ENCODE results near the gene ZNF169. TPM values are rescaled to one million over a fixed set of nuclear protein-coding genes. Genes with fewer than 3 reads are reported as not detected.
"Not testable (repeated sequence)": the region's sequence is repeated elsewhere in the genome, so short reads cannot be mapped to it uniquely, and the experiment has no call there.

The ZNF169 gene
- total RNA-seq, 2 experiments from 2014 or later, result 11.2 to 22.2 TPM

- TF ChIP-seq CTCF (conservative IDR thresholded peaks at IDR 0.05; ENCODE audit: low read length) (no peak), EZH2phosphoT487 (IDR thresholded peaks at IDR 0.05; ENCODE audit: borderline replicate concordance, low read depth, low read length) (no peak)
- POLR2A ChIA-PET, result no interaction called here
These were observed 43.3 kb downstream of the ZNF169 start for GRCh38 chr9:94302426-94302825.

GRCh38 chr9:94303321-94303720 lies 44.2 kb downstream of the ZNF169 start:
- no TSS peak for BruUV-seq (replicated peaks)
- CTCF ChIA-PET (ENCODE audit: unreplicated experiment), result no interaction called here
- intact Hi-C loops (cut with micrococcal nuclease; ENCODE audit: unreplicated experiment), result no loop called here

More at GRCh38 chr9:94302426-94302825, 43.3 kb downstream of the ZNF169 start:
- no peaks in the 10 kb centered on the region for H3K36me3 ChIP-seq (ENCODE audit: insufficient read depth, low read length)
- no peaks in the 10 kb centered on the region for H3K9me2 ChIP-seq (ENCODE audit: insufficient read depth, low read length)
- intact Hi-C loops (cut with micrococcal nuclease; ENCODE audit: unreplicated experiment), result no loop called here
- H3K9me3 ChIP-seq (ENCODE audit: low read length), result no peaks in the 10 kb centered on the region
- H3K79me2 ChIP-seq (ENCODE audit: insufficient read depth, low read depth, low read length), result no peaks in the 10 kb centered on the region
- no peaks in the 10 kb centered on the region for H4K20me1 ChIP-seq (ENCODE audit: insufficient read depth, low read length)
- DNase-seq (ENCODE audit: low spot score), result no peak
- no peak overlapping the region for H3K27ac ChIP-seq (ENCODE audit: low read depth, low read length, poor library complexity, severe bottlenecking)
- BruUV-seq (replicated peaks), result no TSS peak
- H3K4me2 ChIP-seq (ENCODE audit: low read length), result no peak overlapping the region
- CTCF ChIA-PET (ENCODE audit: unreplicated experiment), result no interaction called here
- no peaks in the 10 kb centered on the region for H3K4me1 ChIP-seq (ENCODE audit: insufficient read depth, low read length, poor library complexity, severe bottlenecking)
- no peak overlapping the region for H3K4me3 ChIP-seq (ENCODE audit: low read depth, low read length, poor library complexity, severe bottlenecking)
- no peak overlapping the region for H2AFZ ChIP-seq (ENCODE audit: low read length)

GRCh38 chr9:94315034-94315984 lies 56.2 kb downstream of the ZNF169 start:
- H2AFZ ChIP-seq (ENCODE audit: low read length); H3K4me2 ChIP-seq (ENCODE audit: low read length): not testable (repeated sequence)

More at GRCh38 chr9:94303321-94303720, 44.2 kb downstream of the ZNF169 start:
- Histone ChIP-seq H2AFZ (ENCODE audit: low read length) (no peak overlapping the region), H3K4me1 (ENCODE audit: insufficient read depth, low read length, poor library complexity, severe bottlenecking) (no peaks in the 10 kb centered on the region), H3K36me3 (ENCODE audit: insufficient read depth, low read length) (no peaks in the 10 kb centered on the region), H3K4me2 (ENCODE audit: low read length) (no peak overlapping the region), H3K79me2 (ENCODE audit: insufficient read depth, low read depth, low read length) (no peaks in the 10 kb centered on the region), H3K9me2 (ENCODE audit: insufficient read depth, low read length) (no peaks in the 10 kb centered on the region), H4K20me1 (ENCODE audit: insufficient read depth, low read length) (no peaks in the 10 kb centered on the region), H3K4me3 (ENCODE audit: low read depth, low read length, poor library complexity, severe bottlenecking) (no peak overlapping the region), H3K9me3 (ENCODE audit: low read length) (no peaks in the 10 kb centered on the region), H3K27ac (ENCODE audit: low read depth, low read length, poor library complexity, severe bottlenecking) (no peak overlapping the region)
- TF ChIP-seq EZH2phosphoT487 (IDR thresholded peaks at IDR 0.05; ENCODE audit: borderline replicate concordance, low read depth, low read length) (no peak), CTCF (conservative IDR thresholded peaks at IDR 0.05; ENCODE audit: low read length) (no peak)
- no peak for DNase-seq (ENCODE audit: low spot score)
- POLR2A ChIA-PET, result no interaction called here

GRCh38 chr9:94316236-94316635 lies 57.1 kb downstream of the ZNF169 start:
- H3K4me1 ChIP-seq (ENCODE audit: insufficient read depth, low read length, poor library complexity, severe bottlenecking); POLR2A ChIA-PET; H3K79me2 ChIP-seq (ENCODE audit: insufficient read depth, low read depth, low read length); DNase-seq (ENCODE audit: low spot score); BruUV-seq (replicated peaks); H3K9me3 ChIP-seq (ENCODE audit: low read length); H3K27ac ChIP-seq (ENCODE audit: low read depth, low read length, poor library complexity, severe bottlenecking); H3K36me3 ChIP-seq (ENCODE audit: insufficient read depth, low read length); CTCF ChIA-PET (ENCODE audit: unreplicated experiment); H4K20me1 ChIP-seq (ENCODE audit: insufficient read depth, low read length); H3K4me2 ChIP-seq (ENCODE audit: low read length); H2AFZ ChIP-seq (ENCODE audit: low read length); H3K9me2 ChIP-seq (ENCODE audit: insufficient read depth, low read length); intact Hi-C loops (cut with micrococcal nuclease; ENCODE audit: unreplicated experiment); H3K4me3 ChIP-seq (ENCODE audit: low read depth, low read length, poor library complexity, severe bottlenecking): not testable (repeated sequence)

More at GRCh38 chr9:94315034-94315984, 56.2 kb downstream of the ZNF169 start:
- H3K36me3 ChIP-seq (ENCODE audit: insufficient read depth, low read length); DNase-seq (ENCODE audit: low spot score); H3K79me2 ChIP-seq (ENCODE audit: insufficient read depth, low read depth, low read length); H3K4me1 ChIP-seq (ENCODE audit: insufficient read depth, low read length, poor library complexity, severe bottlenecking); H3K27ac ChIP-seq (ENCODE audit: low read depth, low read length, poor library complexity, severe bottlenecking); H3K9me2 ChIP-seq (ENCODE audit: insufficient read depth, low read length); H4K20me1 ChIP-seq (ENCODE audit: insufficient read depth, low read length); H3K9me3 ChIP-seq (ENCODE audit: low read length); CTCF ChIA-PET (ENCODE audit: unreplicated experiment); intact Hi-C loops (cut with micrococcal nuclease; ENCODE audit: unreplicated experiment); POLR2A ChIA-PET; BruUV-seq (replicated peaks); H3K4me3 ChIP-seq (ENCODE audit: low read depth, low read length, poor library complexity, severe bottlenecking): not testable (repeated sequence)

- CTCF ChIA-PET (ENCODE audit: unreplicated experiment); H3K4me3 ChIP-seq (ENCODE audit: low read depth, low read length, poor library complexity, severe bottlenecking); H3K9me2 ChIP-seq (ENCODE audit: insufficient read depth, low read length); BruUV-seq (replicated peaks); DNase-seq (ENCODE audit: low spot score); H3K79me2 ChIP-seq (ENCODE audit: insufficient read depth, low read depth, low read length); H4K20me1 ChIP-seq (ENCODE audit: insufficient read depth, low read length); H3K4me1 ChIP-seq (ENCODE audit: insufficient read depth, low read length, poor library complexity, severe bottlenecking); H3K9me3 ChIP-seq (ENCODE audit: low read length); intact Hi-C loops (cut with micrococcal nuclease; ENCODE audit: unreplicated experiment); H3K36me3 ChIP-seq (ENCODE audit: insufficient read depth, low read length); H3K27ac ChIP-seq (ENCODE audit: low read depth, low read length, poor library complexity, severe bottlenecking); POLR2A ChIA-PET; H2AFZ ChIP-seq (ENCODE audit: low read length); H3K4me2 ChIP-seq (ENCODE audit: low read length): not testable (repeated sequence)
These were observed 59.0 kb downstream of the ZNF169 start for GRCh38 chr9:94317949-94318657.
